Fibroblast of skin of right quadriceps (primary cell): Measurements from ENCODE around the gene SAP25.
"Not testable (repeated sequence)": the region's sequence is repeated elsewhere in the genome, so short reads cannot be mapped to it uniquely, and the experiment has no call there.

Source experiments
- DNase-seq: peaks from one replicate; pipeline ENCODE4 v3.0.0-alpha.2; 2013

The SAP25 gene

GRCh38 chr7:100575206-100575631, 1.5 kb upstream of the SAP25 start:
- DNase-seq: no peak

DNA sequence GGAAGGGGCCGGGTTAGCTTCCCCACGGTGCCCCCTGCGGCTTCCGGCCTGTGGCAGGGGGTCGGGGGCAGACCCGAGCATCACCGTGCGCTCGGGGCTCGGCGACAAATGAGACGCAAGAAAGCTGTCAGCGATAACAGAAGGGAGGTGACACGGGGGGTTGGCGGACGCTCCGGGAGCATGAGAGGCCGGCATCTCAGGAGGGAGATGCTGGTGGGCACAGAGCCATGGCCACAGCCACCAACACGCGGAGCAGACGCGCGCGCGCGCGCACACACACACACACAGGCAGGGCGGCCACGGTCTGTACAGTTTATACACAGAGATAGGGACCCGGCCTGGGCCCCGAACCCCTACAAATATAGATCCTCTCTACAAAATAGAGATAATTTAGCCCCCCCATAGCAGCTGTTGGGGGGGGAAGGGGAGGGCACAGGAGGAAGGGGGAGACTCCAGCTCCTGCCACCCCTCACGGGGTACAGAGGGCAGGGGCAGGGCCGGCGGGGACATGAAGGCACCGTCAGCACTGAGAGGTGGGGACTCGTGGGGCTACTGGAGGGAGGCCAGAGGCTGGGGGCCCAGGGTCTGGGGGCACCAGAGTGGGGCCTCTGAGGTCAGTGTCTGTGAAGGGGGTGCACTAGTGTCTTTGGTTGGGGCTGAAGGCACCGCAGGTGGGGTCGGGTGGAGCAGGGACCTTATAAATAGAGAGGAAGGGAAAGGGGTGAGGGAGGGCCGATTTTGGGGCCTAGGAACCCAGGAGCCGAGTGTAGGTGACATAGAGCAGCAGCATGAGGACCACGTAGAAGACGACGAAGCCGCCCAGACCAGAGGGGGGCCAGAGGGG, 884 bp upstream of the SAP25 start:
- no peak for DNase-seq

DNA sequence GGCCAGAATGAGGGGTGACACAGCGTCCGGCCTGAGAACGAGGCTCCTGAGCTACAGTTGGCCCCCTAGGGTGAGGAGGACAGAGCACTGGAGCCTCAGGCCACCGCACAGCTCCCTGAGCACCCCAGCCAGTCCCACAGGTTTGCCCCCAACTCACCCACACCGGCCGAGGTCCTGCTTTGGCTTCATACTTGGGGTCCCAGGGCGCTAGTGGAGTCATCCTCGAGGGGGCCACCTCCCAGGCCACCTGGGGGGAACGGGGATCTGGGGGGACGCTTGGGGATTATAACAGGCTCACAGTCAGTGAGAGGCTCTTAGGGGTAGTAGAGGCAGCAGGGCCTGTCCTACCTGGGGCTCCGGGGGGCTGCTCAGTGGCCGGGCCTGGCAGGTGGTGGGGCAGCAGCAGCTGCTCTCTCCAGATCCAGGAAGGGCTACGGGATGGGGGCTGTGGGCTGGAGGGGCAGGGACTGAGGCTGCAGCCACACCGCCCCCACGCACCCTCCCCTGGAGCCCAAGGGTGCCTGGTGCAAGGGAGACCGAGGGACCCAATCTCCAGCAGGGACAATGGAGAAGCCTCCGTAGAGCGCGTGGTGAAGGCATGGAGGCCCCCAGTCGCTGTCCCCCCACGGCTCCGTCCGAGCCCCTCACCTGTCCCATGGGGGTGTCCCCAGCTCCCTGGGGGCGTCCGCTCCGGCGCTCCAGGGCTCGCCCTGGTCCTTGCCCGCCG, 588 bp downstream of the SAP25 start:
- no peak for DNase-seq

DNA sequence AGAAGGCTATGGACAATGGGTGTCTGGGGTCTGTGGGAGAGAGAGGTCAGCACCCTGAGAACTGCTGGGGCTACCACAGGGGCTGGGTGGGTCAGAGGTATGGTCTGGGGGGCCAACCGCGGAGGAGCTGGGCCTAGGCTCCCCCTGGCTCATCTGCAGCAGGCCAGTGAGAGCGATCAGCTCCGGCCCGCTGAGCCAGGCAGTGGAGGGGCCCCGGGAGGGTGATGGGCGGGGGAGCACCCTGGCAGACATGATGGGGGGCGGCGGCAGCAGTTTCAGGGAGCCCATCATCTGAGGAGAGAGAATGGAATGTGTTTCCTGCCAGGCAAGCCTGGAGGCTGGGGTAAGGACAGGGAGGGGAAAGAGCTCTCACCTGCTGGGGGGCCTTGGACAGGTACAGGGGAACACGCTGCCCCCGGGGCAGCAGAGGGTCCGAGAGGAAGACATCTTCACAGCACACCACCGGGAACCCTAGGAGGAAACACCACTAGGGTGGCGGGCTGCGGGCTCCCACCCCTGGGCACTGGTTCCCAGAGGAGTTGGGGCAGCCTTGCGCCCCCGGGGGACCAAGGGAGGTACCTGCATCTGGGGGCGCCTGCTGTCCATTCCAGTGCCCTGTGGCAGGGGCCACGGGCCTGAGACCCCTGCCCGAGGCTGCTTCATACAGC, 1.3 kb downstream of the SAP25 start:
- DNase-seq: no peak

DNA sequence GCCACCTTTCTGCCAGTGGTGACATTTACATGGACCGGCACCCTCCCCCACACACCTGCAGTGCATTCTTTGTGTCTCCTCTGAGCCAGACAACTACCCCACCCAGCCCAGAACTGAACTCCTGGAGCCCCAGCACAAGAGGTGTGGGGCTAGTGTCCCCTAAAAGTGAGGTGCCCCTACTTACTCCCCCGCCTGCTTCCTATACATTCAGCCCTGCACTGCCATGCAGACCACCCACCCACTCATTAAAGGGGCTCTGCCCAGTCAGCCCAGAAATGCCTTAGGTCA, 1.9 kb downstream of the SAP25 start:
- no peak for DNase-seq

GRCh38 chr7:100570954-100571828, 2.5 kb downstream of the SAP25 start:
- peak; percentile 35 for DNase-seq

GRCh38 chr7:100568896-100569844, 4.5 kb downstream of the SAP25 start:
- DNase-seq: no peak

DNA sequence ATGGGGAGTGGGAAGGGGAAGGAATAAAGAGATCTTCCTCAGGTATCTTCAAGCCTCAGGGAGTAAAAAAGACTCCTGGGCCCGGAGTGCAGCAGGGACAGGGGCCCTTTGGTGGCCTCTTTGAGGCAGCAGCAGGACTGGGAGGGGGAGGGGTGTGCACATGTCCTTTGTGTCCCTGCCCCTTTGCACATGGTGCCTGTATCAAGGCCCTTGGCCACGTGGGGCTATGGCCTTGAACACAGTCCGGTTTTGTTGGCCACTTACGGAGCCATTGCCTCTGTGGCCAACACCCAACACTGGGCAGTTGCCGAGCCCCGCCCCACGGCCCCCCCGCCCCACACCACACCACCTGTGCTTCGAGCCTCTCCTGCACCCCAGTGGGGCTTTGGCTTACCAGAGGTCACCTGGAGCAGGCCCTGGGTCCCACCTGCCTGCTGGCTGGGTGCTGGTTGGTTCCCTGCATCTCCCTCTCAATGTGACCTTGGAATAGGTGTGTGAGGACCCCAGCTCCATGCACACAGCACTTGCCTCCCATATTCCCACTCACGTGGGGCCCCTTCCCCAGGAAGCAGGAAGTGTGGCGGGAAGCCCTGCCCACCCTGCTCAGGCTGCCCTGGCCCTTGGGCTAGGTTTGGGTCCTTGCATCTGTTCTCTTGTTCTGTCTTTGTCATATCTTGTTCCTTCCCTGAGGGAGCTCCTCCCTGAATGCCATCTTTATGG, 5.4 kb downstream of the SAP25 start:
- no peak for DNase-seq

DNA sequence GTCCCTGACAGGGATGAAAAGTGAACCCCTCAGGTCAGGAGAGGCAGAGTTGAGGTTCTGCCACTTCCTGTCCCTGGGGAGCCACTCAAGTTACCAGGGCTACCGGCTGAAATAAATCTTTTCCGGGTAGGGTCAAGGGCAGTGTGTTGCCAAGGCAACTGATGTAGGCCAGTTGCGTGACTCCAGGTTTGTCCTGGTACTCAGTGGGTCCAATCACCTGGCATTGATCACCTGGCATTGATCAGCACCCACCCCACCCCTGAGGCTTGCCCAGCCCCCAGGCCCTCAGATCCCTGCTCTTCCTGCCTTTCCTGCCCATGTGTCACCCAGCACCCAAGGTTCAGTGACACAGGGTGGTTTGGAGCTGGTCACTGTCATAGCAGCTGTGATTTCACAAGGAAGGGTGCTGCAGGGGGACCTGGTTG, 5.9 kb downstream of the SAP25 start:
- DNase-seq: no peak

GRCh38 chr7:100567031-100567730, 6.5 kb downstream of the SAP25 start:
- DNase-seq: no peak

GRCh38 chr7:100566018-100566531, 7.6 kb downstream of the SAP25 start:
- no peak for DNase-seq

GRCh38 chr7:100565133-100565571, 8.5 kb downstream of the SAP25 start:
- DNase-seq: no peak

GRCh38 chr7:100564405-100564804, 9.3 kb downstream of the SAP25 start:
- not testable (repeated sequence) for DNase-seq

GRCh38 chr7:100563809-100564400, 9.8 kb downstream of the SAP25 start:
- DNase-seq: peak; percentile 61

- DNase-seq: no peak
Measured at GRCh38 chr7:100563100-100563564, 10.6 kb downstream of the SAP25 start.

GRCh38 chr7:100562195-100563099, 11.3 kb downstream of the SAP25 start:
- no peak for DNase-seq

DNA sequence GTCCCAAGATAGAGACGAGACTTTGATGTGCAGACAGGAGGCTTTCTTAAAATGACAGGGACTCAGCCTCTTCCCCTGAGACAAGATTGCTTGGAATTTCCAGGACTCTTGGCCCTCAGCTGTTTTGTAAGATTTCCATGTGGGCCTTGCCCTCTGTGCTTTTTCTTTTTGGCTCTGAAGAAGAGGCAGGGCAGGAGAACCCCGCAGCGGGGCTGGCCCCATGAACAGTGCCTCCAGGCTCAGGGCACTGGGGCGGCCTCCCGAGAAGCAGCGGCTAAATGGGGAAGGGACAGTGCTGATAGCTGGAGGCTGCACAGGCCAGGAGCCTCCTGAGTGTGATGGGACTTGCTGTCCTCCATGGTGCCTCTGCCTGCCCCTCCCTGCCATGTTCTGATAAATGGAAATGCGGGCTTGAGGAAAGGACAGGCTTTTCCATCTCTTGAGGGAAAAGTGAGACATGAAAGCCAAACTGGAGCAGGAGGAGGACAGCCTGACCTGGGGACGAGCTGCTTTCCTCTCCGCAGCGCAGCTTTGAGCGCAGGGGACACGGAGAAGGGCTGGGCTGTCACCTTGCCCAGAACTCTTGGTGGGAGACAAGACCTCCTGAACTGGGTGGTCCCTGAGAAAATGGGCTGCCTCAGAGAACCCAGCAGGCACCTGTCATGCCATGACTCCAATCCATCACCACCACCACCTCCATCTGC, 12.1 kb downstream of the SAP25 start:
- no peak for DNase-seq

DNA sequence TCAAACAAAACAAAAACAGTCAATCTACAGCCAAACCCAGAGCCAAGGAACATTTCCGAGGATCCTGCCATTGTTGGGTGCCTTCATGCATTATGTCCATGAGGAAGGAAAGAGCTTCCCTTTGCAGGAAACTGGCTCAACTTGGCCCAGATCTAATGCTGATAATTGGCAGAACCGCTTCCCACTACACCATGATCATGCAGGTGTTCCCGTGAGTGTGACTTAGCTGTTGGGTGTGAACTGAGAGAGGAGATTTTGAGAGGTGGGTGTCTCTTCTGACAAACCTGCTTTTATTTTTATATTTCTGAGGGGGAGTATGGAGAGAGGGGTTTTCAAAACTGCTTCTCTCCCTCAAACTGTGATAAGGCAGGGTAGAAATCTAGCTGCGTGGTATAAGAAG, 14.6 kb downstream of the SAP25 start:
- DNase-seq: no peak
